Measurements from ENCODE around the gene COG4. TPM values are rescaled to one million over a fixed set of nuclear protein-coding genes. Genes with fewer than 3 reads are reported as not detected.
"Not testable (repeated sequence)": the region's sequence is repeated elsewhere in the genome, so short reads cannot be mapped to it uniquely, and the experiment has no call there.

The COG4 gene
- total RNA-seq, 2 donors from 2014 or later: 49.5 to 54.4 TPM

DNA sequence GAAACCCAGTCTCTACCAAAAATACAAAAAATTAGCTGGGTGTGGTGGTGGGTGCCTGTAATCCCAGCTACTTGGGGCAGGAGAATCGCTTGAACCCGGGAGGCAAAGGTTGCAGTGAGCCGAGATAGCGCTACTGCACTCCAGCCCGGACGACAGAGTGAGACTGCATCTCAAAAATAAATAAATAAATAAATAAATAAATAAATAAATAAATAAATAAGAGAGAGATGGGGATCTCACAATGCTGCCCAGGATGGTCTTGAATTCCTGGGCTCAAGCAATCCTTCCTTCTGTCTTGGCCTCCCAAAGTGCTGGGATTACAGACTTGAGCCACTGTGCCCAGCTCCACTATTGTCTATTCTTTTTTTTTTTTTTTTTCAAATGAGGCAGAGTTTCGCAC lies 6.6 kb upstream of the COG4 start:
- not testable (repeated sequence) for DNase-seq, ATAC-seq
- intact Hi-C loops (cut with DNase I, micrococcal nuclease): loop anchor here in 1 of 2 donors (10.0 kb wide), 1 partner anchor 125 kb away; no protein-coding TSS in a partner anchor

DNA sequence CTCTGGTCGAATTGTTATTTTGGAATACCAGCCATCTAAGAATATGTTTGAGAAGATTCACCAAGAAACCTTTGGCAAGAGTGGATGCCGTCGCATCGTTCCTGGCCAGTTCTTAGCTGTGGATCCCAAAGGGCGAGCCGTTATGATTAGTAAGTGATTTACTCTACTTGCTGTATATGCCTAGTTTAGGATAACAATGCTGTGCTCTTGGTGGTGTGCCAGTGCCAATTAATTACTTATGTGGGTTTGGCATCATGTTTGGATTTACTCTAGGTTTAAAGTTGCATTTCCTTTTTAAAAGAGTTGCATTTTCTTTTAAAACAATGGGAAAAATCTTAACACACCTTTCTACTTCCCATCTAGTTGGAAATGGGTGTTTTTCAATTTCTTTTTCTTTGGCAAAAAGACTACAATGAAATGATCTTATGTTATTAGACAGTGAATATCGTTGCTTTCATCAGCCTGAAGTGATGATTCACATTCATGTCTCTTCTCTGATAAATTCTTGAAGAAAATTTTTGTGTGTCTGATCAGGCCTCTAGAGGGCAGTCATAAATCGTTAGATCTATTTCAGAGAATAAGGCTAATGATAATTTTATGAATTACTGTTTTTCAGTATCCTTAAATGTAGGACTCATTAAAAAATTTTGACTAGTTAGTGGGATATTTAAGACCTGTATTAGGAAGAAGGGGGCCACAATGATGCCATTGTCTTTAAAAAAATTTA lies 5.9 kb upstream of the COG4 start:
- DNase-seq (no peak), ATAC-seq (no peak)
- intact Hi-C loops (cut with DNase I, micrococcal nuclease): loop anchor here in 1 of 2 donors (10.0 kb wide), 1 partner anchor 126 kb away; no protein-coding TSS in a partner anchor

- no peak for ATAC-seq
- no peak for DNase-seq
- intact Hi-C loops (cut with DNase I, micrococcal nuclease): loop anchor here in 1 of 2 donors (10.0 kb wide), 1 partner anchor 127 kb away; no protein-coding TSS in a partner anchor
Measured at GRCh38 chr16:70527315-70527996, 4.1 kb upstream of the COG4 start.

DNA sequence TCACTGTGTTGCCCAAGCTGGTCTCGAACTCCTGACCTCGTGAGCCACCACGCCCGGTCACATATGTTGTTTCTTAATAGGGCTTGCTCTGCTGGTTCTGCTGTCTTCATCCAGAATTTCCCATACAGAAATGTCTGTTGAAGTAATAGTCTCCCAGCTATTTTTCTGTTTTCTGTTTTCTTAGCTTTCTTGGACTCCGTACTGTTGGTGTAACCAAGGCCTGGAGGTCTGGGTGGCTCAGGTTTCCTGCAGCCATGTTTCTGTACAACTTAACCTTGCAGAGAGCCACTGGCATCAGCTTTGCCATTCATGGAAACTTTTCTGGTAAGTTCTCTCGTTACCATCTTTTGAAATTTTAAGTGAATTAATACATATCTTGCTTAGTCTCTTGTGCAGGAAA lies 3.0 kb upstream of the COG4 start:
- DNase-seq (no peak), ATAC-seq (no peak)
- intact Hi-C loops (cut with DNase I, micrococcal nuclease): loop anchor here in 1 of 2 donors (10.0 kb wide), 1 partner anchor 128 kb away; no protein-coding TSS in a partner anchor

- DNase-seq (peak; percentile 35 to 41), ATAC-seq (peak; percentile 34)
- intact Hi-C loops (cut with DNase I, micrococcal nuclease): loop anchor here in 1 of 2 donors (10.0 kb wide), 1 partner anchor 130 kb away; no protein-coding TSS in a partner anchor
Measured at GRCh38 chr16:70524399-70524825, 1.1 kb upstream of the COG4 start.

DNA sequence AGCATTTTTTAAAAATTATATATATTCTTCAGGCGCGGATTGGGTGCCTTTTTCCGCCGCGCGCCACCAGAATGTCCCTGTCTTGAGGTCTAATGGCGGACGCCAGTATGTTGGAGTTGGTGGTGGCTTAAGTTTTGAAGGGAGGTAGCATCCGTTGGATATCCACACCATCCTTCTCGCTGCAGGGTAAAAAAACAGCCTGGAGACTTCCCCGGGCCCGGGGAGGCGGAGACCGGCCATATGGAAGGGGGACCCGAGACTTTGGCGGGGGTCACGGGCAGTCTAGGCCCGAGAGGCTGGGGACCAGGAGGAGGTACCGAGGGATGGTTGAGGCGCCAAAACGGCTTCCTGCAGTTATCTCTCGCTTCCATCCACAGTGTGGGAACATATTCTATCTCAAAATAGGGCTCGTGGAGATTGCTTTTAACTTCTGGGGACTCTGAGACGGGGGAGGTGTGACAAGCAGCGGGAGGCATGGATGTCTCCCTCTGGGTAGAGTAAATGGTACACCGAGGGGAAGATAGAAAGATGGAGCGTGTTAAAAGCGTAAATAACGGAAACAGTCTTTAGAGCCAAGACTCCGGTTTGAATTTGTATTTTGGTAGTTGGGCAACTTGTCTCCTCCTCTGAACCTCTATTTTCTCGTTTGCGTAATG lies 517 bp upstream of the COG4 start, which contains the start of gene SF3B3:
TSS of gene SF3B3 (plus strand) at position 74 of the 656 bp plus-strand sequence. CDS start 2,841 bp downstream, outside the sequence.
- DNase-seq (peak; percentile 64 to 77), ATAC-seq (peak; percentile 79)
- intact Hi-C loops (cut with DNase I, micrococcal nuclease): loop anchor here in 1 of 2 donors (10.0 kb wide), 1 partner anchor 131 kb away; no protein-coding TSS in a partner anchor

DNA sequence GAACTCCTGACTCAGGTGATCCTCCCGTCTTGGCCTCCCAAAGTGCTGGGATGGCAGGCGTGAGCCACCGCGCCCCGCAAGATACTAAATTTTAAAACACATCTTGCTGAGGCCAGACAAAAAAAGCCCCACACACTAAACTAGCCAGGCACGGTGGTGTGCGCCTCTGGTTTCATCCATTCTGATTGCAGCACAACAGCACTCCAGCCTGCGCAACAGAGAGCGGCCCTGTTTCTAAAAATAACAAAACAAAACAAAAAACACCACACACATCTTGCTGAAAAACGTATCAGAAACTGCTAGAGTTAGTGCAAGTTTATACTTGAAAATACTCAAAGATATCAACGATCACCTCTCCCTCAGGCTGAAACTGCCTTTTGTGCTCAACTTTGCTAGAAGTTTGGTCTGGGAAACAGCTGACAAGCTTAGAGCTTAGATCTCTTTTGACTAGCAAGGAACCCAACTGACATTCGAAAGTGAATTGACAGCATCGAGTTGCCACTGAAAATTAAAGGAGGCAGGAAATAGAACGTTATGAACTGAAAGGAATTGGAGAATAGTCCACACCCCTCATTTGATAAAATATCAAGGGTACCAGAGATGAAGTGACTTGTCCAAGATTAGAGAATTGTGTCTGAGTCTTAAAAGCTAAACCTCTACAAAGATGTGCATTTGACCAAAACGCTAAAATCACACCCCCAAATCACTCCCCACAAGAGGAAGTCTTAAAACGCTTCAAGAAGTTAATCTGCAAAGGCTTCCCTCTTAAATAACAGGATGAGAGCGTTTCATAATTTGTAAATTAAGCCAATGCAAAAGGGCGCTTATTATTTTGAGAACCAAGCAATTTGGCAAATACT lies 908 bp downstream of the COG4 start:
- intact Hi-C loops (cut with DNase I, micrococcal nuclease): loop anchor here in 1 of 2 donors (10.0 kb wide), 1 partner anchor 132 kb away; no protein-coding TSS in a partner anchor
- DNase-seq: no peak
- ATAC-seq: no peak

DNA sequence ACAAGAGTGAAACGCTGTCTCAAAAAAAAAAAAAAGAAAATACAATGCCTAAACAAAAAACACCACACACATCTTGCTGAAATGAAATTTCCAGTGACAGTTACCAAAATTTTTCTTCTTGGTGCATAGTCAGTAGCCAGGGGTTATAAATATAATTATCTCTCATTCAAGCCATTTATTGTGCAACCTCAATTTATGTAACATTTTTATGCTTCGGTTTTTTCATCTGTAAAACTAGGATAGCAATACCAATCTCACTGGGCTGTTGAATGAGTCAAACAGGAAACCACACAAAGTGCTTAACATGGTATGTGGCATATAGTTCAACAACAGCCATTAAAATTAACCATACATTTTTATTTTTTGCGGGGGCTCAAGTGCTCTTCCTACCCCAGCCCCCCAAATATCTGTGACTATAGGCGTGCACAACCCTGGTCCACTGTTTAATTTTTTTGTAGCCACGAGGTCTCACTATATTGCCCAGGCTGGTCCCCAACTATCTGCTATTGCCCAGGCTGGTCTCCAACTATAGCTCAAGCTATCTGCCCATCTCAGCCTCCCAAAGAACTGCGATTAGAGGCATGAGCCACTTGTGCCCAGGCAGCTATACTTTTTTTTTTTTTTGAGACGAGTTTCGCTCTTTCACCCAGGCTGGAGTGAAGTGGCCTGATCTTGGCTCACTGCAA lies 2.6 kb downstream of the COG4 start:
- DNase-seq (no peak), ATAC-seq (no peak)
- intact Hi-C loops (cut with DNase I, micrococcal nuclease): loop anchor here in 1 of 2 donors (10.0 kb wide), 1 partner anchor 134 kb away; no protein-coding TSS in a partner anchor

DNA sequence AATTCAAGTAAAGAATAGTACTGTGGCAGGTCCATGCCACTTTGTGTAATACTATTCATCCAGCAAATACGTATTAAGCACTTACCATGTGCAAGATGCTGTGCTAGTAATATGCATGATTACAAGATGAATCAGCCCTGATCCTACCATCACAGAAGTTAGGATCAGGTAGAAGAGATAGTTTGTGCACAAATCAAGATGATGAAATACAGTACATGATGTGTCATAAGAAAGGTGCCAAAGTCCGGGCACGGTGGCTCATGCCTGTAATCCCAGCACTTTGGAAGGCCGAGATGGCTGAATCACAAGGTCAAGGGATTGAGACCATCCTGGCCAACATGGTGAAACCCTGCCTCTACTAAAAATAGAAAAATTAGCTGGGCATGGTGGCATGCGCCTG lies 10.9 kb downstream of the COG4 start:
- DNase-seq (no peak), ATAC-seq (no peak)
- intact Hi-C loops (cut with DNase I, micrococcal nuclease): no loop called here

GRCh38 chr16:70511833-70512232 lies 11.5 kb downstream of the COG4 start:
- no peak for ATAC-seq
- no peak for DNase-seq
- intact Hi-C loops (cut with DNase I, micrococcal nuclease): no loop called here

GRCh38 chr16:70510216-70510615 lies 13.1 kb downstream of the COG4 start:
- ATAC-seq (no peak), DNase-seq (no peak)
- intact Hi-C loops (cut with DNase I, micrococcal nuclease): no loop called here

- DNase-seq (no peak), ATAC-seq (no peak)
- intact Hi-C loops (cut with DNase I, micrococcal nuclease): no loop called here
Measured at GRCh38 chr16:70508752-70509151, 14.6 kb downstream of the COG4 start.

GRCh38 chr16:70496513-70496912 lies 26.8 kb downstream of the COG4 start:
- intact Hi-C loops (cut with DNase I, micrococcal nuclease): no loop called here
- DNase-seq (no peak), ATAC-seq (no peak)

DNA sequence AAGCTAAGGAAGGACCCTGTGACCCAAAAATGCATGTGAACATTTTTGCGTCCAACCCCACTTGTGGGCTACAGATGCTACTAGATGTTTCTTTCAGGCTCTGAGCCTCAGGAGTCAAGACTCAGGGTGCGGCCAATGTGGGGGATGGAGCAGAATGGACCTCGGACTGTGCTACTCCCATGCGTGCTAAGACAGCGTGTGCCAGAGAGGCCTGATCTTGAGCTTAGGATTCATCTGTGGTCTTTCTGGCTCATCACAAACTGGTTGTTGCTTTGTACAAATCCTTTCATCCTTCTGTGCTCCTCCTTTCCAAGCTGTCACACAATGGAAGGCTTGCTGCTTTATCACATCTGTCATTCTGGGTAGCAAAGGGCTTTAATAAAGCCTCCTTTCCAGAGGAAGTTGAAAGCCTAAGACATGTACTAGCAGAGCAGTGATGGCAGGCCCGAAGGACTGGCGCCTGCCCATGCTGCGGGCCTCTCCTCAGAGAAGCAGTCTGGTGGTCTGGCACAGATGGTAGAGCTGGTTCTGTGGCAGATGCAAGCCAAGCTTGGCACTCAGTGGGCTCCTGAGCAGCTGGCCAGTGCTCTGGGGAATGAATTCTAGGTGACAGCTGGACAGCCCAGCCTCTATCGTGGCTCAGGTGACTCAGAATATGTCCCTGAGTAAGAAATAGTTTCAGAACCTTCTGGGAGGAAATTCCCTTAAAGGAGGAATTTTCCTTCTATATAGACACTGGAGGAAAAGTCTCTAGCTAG lies 27.8 kb downstream of the COG4 start:
- no peak for DNase-seq
- peak; percentile 50 for ATAC-seq
- intact Hi-C loops (cut with DNase I, micrococcal nuclease): no loop called here

GRCh38 chr16:70494777-70495176 lies 28.6 kb downstream of the COG4 start:
- DNase-seq: no peak
- intact Hi-C loops (cut with DNase I, micrococcal nuclease): no loop called here
- ATAC-seq: no peak

DNA sequence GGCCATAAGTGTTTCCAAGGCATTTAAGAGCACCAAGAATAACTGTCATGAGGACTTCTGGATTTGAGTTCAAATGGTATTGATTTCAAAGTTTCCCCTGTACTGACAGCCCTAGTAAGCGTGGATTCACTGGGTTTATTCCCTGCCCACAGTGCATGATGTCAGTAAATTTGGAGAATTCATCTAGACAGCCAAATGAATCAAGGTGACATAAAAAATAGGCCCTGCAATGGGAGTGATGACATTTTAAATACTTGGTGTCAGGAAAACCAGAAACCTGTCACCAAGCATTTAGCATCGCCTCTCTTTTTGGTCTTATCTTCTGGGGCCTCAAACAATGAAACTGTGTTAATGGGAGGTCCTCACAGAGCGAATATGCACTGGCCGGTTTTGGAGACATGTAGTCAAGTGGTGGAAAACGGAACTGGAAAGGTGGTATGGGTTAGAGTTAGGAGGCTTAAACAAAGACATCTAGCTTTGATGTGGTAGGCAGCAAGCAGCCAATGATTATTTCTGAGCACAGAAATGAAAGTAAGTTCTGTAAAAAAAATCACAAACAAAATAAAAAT lies 29.1 kb downstream of the COG4 start:
- intact Hi-C loops (cut with DNase I, micrococcal nuclease): no loop called here
- DNase-seq (no peak), ATAC-seq (no peak)

DNA sequence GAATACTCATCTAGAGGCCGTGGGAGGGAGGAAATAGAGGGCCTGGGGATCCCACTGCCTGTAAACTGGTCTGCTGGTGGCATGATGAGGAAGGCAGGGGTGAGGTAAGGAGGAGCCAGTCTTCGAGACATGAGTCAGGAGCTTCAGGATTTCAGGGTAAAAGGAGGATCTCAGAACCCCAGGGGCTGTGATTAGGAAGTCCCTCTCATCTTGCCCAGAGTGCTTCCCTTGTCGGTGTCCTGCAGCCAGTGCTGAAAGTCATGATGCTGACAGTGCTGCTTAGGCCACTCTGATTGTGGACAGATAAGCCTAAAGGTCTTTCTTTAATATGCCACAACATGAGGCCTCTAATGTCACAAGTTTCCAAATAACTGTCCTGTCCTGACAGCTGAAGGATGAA lies 29.6 kb downstream of the COG4 start:
- intact Hi-C loops (cut with DNase I, micrococcal nuclease): no loop called here
- DNase-seq: no peak
- ATAC-seq: no peak
